ENCODE measurements around the gene PREP.
"Not testable (repeated sequence)": the region's sequence is repeated elsewhere in the genome, so short reads cannot be mapped to it uniquely, and the experiment has no call there.

PREP gene

DNA sequence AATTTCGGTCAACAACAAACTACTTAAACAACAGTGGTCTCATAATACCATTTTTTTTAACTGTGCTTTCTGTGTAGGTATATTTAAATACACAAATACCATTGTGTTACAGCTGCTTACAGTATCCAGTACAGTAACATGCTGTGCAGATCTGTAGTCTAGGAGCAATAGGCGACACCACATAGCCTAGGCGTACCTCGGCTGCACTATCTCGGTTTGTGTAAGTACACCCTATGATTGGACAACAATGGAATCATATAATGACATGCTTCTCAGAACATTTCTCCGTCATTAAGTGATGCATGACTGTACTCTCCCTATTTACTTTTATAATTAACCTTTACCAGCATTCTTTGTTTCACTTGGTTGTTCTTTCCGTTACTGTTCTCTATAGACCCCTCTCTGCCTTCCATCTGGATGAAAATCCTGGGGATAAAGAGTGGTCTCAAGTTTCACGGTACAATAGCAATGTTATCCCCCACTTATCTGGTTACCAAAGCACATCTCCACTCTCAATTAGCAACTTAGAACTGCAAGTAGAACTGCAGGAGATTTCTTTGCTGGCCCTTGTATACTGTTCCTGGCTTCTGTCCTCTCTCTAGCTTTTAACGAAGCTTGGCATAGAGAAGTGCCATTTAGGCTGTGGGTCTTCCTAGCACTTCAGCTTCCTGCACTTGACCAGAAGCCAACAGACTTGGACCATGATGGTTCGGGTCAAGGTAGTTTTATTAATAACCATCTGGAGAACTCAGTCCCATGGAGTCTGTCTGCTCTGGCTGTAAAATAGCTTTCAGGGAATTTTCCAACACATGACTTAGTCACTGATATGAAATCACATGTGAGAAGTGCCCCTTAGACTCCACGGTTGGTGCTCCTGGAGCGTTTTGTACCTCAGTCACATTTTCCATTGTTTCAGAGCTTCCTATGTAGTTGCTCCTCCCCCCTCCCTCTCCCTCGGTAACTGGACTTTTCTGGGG lies 142.7 kb downstream of the PREP start:
- no peak for DNase-seq

DNA sequence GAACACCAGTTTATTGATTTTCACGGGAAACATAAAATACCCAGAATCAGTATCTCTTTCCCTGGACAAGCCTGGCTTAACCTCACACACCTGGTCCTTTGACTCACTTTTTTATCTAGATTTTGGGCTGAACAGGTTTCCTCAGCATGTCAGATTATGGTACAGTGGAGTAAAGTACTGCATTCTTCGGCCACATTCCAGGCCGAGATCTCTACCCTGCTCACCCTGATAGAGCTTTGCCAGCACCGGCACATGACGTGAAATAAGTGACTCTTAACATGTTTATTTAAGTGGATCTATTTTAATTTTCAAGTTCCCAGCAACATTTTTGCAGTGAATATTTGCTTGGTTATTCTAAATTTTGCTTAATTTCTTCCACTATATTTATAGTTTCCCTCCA lies 144.1 kb downstream of the PREP start:
- DNase-seq = no peak

GRCh38 chr6:105257340-105257739 lies 145.5 kb downstream of the PREP start:
- DNase-seq = no peak

- no peak for DNase-seq
Observed at GRCh38 chr6:105256619-105257018, 146.3 kb downstream of the PREP start.

DNA sequence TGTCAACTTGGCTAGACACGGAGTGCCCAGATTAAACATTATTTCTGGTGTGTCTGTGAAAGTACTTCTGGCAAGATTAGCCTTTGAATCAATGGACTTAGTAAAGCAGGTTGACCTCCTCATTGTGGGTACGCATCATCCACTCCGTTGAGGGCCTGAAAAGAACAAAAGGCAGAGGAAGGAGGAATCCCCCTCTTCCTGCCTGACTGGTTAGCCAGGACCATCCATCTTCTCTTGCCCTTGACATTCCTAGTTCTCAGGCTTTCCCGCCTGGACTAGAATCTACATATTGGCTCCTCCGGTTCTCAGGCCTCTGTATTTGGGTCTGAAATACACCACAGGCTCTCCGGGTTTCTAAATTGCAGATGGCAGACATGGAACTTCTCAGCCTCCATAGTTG lies 149.1 kb downstream of the PREP start:
- DNase-seq = no peak

- no peak for DNase-seq
Observed at GRCh38 chr6:105251689-105252088, 151.2 kb downstream of the PREP start.

DNA sequence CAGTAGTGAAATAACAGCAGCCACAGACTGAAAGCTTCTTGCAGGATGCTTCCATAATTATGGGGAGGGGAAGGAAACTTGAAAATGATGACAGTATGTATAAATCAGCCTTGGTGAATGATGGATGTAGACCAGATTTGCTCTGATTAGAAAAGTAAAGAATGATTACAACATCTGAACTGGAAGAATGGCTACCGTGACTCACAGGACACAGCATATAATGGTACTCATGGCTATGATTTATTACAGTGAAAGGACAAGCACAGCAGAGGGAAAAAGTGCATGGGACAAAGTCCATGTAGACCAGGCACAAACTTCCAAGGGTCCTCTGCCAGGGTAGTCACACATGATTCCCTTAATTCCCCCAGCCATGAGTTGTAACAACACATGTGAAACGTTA lies 152.3 kb downstream of the PREP start:
- no peak for DNase-seq

GRCh38 chr6:105243487-105243886 lies 159.4 kb downstream of the PREP start:
- no peak for DNase-seq

- no peak for DNase-seq
Observed at GRCh38 chr6:105235155-105235554, 167.7 kb downstream of the PREP start.

DNA sequence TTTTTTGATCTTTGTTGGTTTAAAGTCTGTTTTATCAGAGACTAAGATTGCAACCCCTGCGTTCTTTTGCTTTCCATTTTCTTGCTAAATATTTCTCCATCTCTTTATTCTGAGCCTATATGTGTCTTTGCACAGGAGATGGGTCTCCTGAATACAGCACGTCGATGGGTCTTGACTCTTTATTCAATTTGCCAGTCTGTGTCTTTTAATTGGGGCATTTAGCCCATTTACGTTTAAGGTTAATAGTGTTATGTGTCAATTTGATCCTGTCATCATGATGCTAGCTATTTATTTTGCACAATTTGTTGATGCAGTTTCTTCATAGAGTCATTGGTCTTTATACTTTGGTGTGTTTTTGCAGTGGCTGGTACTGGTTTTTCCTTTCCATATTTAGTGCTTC lies 171.1 kb downstream of the PREP start:
- DNase-seq = not testable (repeated sequence)

Measured in activated naive CD4-positive, alpha-beta T cell treated with anti-CD3 and anti-CD28 coated beads, Interleukin-2, amount 50 U/mL, for 16 hours (primary cell).